Stimulated activated CD8-positive, alpha-beta memory T cell treated with anti-CD3 and anti-CD28 coated beads, Interleukin-7, amount 100 ng/mL, for 48 hours (primary cell): ENCODE results near the gene TMUB1.
"Not testable (repeated sequence)": the region's sequence is repeated elsewhere in the genome, so short reads cannot be mapped to it uniquely, and the experiment has no call there.

Source experiments
- DNase-seq, 2 donors: peaks; one replicate each; pipeline ENCODE4 v3.0.0-alpha.2; 2020; ENCODE audit warnings: low read depth in 1 of 2; ENCODE audit errors: extremely low read depth in 1 of 2

The TMUB1 gene

DNA sequence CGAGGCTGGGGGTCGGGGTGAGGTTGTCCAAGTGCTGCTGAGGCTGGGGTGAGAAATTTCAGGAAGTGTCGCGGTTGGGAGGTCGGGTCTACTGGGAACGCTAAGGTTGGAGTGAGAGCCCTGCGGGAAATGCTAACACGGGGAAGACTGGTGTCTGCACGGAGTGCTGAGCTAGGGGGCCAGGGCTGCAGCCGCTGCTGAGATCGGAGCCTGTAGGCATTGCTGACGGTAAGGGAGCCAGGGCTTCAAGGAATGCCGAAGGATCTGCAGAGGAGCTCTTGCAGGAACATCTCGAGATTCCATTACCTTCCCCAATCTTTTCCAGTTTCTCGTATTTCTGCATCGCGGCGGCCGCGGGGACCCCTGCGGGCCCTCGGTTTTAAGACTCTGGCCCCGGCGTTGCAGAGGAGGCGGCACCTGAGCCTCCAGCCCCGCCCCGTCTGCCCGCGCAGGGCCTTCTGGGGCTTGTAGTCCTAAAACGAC lies 25.7 kb downstream of the TMUB1 start, which contains the start of gene CDK5:
Gene CDK5, minus strand, starts transcription at position 392 of the 483 bp plus-strand sequence. Its CDS starts 49 bp downstream, at position 343.
- DNase-seq: no peak

DNA sequence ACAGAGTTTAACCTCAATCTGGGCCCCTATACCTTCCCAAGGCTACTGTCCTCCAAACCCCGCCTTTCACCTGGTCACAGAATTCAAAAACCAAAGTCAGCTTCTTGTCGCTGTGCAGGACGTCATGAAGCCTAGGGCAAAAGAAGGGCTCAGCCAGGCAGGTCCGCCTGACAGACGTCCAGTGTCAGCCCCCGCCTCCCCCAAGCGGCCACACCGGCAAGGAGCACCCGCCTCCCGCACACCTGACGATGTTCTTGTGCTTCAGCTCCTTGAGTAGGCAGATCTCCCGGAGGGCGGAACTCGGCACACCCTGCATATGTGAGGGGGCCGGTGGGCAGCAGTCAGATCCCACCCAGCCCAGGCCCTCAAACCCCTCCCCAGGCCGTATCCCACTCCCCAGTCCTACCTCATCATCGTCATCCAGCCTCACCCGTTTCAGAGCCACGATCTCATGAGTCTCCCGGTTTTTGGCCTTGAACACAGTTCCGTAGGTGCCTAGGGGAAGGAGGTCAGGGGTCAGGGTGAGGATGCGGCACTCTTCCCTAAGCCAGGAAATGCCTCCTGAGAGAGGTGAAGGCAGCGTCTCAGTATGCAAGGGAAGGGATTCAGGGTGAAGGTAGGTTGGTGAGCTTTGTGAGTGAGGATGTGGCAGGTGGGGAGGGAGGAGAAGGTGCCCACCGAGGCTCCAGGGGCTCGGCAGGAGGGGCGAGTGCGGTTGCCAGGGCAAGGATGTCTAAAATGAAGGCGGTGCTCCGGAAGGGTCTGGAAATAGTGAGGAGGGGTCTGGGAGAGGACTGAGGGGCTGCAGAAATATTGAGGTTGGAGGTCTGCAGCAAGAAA lies 26.4 kb downstream of the TMUB1 start:
- DNase-seq: no peak

DNA sequence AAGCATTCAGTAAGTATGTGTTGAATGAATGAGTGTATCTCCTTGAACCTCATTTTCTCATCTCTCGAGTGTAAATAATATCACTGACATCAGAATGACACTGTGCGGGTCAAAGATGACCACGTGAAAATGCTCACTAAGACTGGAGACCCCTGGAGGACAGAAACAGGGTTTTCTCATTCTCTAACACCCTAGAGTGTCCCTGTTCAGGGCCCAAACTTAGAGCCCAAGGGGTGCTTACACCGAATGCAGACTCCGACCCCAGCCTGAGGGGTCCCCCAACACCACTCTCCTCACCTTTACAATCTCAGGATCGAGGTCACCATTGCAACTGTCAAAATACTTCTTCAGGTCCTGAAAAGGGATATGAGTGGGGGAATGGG lies 27.0 kb downstream of the TMUB1 start:
- no peak for DNase-seq

DNA sequence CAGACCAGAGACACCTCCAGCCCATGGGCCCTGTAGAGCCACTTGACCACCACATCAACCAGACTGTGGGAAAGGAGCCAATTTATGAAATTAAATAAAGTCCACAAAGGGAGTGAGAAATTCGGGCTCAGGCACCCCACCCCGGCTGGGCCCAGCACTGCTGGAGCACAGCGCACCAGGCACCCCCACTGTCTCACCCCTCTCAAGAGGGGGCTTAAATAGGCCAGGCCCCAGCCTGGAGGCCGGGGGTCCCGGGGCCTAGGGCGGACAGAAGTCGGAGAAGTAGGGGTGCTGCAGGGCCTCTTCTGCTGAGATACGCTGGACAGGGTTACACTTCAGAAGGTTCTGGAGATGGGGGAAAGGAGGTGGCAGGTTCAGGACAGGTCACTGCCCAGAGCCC lies 29.5 kb downstream of the TMUB1 start:
- DNase-seq: no peak

DNA sequence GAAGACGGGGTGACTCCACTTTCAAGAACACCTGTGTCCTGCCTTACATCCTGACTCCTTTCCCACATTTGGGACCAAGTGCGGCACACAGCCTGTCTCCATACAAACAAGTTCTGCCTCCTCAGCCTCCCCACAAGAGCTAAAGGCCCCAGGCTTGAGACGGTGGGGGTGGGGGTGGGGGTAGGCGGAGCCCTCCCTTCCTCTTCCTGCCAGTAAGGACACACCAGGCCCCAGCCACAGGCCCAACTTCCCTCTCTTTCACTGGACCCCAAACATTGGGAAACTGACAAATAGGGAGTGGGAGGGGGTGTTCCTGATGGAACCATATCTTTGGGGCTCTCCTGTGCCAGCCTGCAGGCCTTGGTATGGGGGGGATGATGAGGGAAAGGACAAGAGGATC lies 30.2 kb downstream of the TMUB1 start:
- no peak for DNase-seq

DNA sequence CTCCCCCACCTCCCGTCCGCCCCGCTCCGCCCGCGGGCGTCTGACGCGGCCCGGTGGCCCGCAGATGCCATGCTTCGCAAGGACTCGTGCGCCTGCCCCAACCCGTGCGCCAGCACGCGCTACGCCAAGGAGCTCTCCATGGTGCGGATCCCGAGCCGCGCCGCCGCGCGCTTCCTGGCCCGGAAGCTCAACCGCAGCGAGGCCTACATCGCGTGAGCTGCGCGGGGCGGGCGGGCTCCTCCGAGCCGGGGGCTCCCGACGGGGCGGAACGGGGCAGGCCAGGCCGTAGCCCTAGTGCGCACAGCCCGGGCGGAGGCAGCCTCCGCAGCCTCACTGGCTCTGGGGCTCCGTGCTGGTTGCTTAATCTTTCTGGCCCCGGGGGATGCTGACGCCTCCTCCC lies 32.2 kb downstream of the TMUB1 start:
- DNase-seq: no peak

DNA sequence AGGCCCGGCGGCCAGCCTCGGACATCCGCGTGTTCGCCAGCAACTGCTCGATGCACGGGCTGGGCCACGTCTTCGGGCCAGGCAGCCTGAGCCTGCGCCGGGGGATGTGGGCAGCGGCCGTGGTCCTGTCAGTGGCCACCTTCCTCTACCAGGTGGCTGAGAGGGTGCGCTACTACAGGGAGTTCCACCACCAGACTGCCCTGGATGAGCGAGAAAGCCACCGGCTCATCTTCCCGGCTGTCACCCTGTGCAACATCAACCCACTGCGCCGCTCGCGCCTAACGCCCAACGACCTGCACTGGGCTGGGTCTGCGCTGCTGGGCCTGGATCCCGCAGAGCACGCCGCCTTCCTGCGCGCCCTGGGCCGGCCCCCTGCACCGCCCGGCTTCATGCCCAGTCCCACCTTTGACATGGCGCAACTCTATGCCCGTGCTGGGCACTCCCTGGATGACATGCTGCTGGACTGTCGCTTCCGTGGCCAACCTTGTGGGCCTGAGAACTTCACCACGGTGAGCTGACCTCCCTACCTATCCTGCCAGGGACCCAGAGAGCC lies 34.3 kb downstream of the TMUB1 start:
- no peak for DNase-seq

DNA sequence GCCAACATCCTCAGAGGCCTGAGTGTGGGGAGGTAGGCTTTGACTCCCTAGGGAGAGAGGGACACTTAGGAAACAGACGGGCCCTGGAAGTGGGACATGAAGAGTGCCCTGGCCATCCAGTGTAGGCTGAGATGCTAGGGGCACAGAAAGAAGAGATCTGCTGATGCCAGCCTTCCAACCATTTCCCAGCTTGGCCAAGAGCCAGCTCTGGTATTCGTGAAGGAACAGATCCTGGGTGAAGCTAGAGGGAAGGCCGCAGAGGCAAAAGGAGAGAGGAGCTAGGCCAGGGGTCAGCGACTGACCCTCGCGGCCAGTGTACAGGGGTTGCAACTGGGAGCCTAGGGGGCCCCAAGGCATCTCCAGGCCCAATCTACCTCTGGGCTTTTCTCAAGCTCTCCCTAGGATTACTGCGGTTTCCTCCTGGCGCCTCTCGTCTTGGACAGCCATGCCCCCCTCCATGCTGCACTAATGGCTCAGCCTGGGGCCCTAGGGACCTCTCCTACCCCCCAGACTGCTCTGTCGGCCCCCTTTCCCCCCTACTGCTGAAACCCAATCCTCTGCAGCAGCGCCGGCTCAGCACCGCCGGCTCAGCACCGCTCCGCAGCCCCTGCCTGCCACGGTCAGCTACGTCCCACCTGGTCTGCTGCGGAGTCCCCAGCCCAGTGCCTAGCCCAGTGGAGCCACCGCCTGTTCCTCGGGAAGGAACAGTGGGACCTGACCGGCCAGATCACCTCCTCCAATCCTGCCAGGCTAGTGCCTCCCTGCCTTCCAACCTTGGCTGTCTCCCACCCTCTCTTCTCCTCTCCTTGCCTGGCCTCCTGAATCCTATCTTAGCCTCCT lies 35.1 kb downstream of the TMUB1 start, which contains the start of gene ASIC3:
Gene ASIC3, plus strand, starts transcription at position 556 of the 840 bp plus-strand sequence. CDS start 355 bp downstream, outside the sequence.
- no peak for DNase-seq

DNA sequence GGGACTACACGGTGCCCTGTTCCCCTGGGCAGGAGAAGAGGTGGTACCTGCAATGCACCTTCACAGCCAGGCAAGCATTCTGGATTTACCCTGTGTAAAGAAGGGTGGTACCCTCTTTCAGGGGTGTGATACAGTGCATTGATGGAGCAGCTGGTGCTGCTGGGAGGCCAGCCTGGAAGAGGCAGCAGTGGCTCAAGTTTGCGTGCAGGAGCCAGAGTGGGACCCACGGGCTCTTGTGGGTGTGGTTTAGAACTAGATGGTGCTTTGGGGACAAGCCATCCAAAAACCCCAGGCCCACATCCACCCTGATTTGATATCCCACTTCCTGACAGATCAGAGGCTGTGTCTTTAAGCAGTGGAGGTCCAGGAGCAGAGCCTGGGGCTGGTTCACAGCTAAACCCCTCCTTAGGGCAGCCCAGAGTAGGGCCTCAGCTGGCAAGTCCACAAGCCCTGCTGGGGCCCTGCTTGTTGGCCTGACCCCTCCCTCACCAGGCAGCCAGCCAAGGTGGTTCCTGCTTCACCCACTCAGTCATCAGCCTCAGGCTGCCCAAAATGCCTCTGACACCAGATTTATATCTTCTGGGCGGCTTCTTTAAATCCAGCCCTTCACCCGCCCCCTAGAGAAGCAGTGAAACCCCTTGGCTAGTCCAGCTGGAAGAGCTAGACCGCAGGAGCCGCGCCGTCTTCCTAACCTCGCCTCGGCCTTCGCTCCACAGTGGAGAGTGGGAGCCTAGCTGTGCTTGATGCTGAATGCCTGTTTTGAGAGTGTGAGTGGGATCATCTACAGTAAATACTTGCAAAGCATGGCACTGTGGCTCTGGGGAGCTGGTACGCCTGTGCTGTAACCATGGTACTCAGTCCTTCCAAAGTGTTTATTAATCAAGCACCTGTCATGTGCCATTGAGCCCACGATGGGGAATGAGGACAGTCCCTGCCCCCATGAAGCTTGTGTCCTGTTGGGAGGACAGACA lies 36.4 kb downstream of the TMUB1 start:
- DNase-seq: no peak

DNA sequence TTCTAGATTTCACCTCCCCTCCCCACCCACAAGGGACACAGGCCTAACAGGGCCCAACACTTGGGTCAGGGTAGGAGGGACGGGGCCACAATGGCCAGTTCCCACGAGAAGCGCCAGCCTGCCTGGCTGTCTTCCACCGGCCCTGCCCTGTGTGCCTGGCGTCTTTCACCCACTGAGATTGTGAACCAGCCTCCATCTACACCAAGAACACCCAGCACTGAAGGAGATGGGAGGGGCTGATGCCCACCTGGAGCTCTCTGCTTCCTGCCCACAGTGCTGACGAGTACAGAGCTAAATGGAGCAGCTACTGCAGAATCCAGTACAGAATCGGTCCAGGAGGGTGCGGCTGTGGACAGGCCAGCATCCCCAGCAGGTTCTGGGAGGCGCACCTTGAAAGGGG lies 37.3 kb downstream of the TMUB1 start:
- DNase-seq: no peak

DNA sequence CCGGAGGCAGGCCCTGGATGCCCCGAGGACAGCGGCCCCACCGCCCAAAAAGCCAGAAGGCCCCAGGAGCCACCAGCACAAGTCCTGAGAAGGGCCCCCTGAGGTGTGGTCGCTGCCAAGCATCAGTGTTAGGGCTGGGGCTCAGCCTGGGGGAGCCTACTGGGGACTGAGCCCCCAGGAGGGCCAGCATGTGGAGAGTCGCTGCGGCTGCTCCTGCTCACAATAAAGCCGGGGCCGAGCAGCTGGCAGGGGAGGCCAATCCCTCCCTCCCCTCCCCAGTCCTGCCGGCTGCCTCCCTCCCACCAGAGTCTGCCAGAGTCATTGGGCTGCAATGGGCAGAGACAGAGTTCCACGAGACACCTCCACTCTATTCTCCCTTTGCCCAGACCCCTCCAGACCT lies 38.0 kb downstream of the TMUB1 start:
- no peak for DNase-seq

DNA sequence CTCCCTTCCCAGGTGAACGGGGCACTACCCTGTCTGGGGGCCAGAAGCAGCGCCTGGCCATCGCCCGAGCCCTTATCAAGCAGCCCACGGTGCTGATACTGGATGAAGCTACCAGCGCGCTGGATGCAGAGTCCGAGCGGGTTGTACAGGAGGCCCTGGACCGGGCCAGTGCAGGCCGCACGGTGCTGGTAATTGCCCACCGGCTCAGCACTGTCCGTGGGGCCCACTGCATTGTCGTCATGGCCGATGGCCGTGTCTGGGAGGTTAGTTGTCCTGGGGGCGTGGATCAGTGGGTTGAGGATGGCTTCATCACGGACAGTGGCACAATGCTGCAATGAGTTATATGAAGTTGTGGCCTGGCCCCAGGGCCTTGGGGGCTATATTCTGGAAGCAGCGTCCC lies 39.3 kb downstream of the TMUB1 start:
- DNase-seq: no peak

DNA sequence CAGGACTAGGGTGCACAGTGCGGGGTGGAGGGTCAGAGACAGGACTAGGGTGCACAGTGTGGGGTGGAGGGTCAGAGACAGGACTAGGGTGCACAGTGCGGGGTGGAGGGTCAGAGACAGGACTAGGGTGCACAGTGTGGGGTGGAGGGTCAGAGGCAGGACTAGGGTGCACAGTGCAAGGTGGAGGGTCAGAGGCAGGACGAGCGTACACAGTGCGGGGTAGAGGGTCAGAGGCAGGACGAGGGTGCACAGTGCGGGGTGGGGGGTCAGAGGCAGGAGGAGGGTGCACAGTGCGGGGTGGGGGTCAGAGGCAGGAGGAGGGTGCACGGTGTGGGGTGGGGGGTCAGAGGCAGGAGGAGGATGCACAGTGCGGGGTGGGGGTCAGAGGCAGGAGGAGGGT lies 39.8 kb downstream of the TMUB1 start:
- DNase-seq: not testable (repeated sequence)

DNA sequence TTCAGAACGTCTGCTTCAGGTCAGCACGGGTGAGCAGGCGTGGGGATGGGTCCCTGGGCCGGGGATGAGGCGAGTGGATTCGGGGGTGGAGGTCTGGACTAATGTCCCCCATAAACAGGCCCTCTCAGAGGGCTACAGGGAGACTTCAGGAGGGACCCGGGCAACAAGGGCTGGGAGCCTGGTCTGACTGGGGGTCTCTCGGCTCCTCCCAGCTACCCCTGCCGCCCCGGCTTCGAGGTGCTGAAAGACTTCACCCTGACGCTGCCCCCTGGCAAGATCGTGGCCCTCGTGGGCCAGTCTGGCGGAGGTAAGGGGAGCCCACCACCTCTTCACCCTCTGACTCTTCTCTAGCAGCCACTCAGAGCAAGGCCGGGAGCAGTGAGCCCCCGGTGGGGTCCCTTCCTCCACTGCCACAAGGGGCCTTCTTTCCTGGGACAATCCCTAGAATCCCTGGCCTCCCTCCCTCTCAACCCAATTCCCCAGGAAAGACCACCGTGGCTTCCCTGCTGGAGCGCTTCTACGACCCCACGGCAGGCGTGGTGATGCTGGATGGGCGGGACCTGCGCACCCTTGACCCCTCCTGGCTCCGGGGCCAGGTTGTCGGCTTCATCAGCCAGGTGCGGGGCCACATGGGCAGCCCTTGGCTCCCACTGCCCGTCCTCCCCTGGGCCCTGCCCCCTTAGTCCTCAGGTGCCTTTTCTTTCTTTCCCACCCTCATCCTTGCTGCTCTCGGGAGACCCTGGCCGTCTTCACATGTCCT lies 42.5 kb downstream of the TMUB1 start:
- DNase-seq: no peak

DNA sequence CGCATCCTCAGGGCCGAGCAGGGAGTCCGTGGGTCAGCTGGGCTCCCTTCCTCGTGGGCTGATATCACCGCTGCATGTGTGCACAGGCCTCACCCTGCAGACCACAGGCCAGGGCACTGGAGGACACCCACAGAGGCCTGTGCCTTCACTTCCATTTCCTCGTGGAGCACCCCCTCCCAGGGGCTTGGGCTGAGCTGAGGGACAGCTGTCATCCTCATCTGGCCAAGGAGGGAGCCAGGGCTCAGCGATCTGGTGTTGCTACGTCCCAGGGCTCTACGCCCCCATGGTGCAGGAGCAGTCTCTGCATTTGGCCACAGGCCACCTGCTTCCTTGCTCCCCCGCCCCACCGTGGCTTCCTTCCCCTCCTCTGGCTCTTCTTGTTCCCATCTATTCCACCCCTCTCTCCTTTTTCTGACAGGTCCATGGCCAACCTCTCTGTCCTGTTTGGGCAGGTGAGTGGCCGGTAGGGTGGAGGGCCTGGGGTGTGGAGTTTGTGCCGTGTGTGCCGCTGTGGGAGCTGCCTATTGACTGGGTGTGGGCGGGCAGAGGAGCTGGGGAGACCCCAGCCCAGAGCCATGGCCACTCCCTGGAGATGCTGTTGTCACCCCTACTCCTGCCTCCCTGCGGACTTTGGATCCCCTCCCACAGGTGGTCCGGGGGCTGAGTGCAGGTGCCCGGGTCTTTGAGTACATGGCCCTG lies 43.3 kb downstream of the TMUB1 start:
- no peak for DNase-seq

DNA sequence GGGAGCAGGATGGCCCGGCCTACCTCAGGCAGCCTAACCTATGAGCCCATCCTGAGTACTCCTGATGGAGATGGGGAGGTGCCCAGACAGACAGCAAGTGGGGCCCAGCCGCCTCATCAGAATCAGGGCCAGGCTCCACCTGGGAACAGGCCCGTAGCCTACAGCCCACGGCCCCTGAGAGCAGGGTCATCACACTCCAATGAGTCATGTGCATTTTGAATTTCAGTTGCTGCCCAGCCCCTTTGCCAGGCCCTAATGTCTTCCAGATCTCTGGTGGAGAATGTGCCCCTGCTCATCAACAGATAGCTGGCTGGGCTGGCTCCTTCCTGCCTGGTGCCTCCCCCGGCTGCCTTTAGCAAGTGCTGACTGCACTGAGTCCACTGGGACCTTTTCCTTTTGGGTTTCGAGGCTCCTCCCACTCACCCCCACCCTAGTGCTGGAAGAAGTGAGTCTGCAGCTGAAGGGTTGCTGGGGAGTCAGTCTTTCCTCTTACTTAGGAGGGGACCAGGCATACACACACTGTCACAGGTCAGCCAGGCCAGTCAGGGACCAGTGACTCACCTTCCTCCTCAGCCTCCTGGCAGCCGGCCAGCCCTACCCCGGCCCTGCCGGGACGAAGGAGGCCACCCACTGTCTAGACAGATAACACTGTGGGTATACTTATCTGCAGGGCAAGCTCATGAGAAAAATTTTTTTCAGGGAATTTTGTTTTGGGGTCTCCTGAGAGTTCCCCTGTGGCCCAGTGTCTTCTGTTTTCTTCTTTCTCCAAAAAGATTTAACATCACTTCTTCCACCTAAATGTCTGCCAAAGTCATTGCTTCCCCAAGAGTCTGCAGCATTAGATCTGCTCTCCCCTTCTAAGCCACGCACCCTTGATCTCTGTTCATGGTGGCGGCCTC lies 44.1 kb downstream of the TMUB1 start:
- DNase-seq: peak; percentile 69 to 88

DNA sequence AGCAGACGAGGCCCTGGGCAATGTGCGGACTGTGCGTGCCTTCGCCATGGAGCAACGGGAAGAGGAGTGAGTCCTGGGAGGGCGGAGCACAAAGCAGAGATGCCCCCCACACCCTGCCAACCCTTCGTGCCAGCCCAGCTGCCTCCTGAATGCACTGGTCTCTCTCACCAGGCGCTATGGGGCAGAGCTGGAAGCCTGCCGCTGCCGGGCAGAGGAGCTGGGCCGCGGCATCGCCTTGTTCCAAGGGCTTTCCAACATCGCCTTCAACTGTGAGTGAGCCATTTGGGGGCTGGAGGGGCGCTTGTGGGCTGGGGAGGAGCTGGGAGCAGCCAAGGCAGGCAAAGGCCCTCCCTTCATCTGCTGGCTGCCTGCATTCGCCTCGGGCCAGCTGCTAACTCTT lies 47.4 kb downstream of the TMUB1 start:
- DNase-seq: no peak
